Liver (tissue), 9 donors: ENCODE results near the gene AMOTL1. TPM values are rescaled to one million over a fixed set of nuclear protein-coding genes. Genes with fewer than 3 reads are reported as not detected.

Experiments
- DNase-seq: peaks from one replicate; pipeline ENCODE4 v3.0.0-alpha.2; 2017; ENCODE audit warnings: low spot score
- H3K27ac ChIP-seq, 2 donors: one replicate each; pipeline ENCODE4 v1.7.0; 2013; ENCODE audit warnings: inconsistent platforms in 2 of 2, low read length in 2 of 2, control low read depth in 1 of 2, low read depth in 1 of 2, mild to moderate bottlenecking in 1 of 2
- H3K27me3 ChIP-seq, 4 donors: one replicate each; pipeline versions ENCODE4 v1.6.1 to v1.7.0; 2013; ENCODE audit warnings: low read length in 3 of 4, inconsistent platforms in 1 of 4, mild to moderate bottlenecking in 1 of 4, moderate library complexity in 1 of 4; ENCODE audit not compliant: control insufficient read depth in 4 of 4, insufficient read depth in 4 of 4
- H3K36me3 ChIP-seq, 4 donors: one replicate each; pipeline versions ENCODE4 v1.6.1 to v1.7.0; 2013; ENCODE audit warnings: low read length in 3 of 4, mild to moderate bottlenecking in 3 of 4, low read depth in 1 of 4, moderate library complexity in 1 of 4; ENCODE audit not compliant: control insufficient read depth in 4 of 4, insufficient read depth in 3 of 4
- H3K4me1 ChIP-seq, 4 donors: one replicate each; pipeline versions ENCODE4 v1.6.1 to v1.7.0; 2013; ENCODE audit warnings: low read length in 3 of 4, mild to moderate bottlenecking in 3 of 4, moderate library complexity in 1 of 4; ENCODE audit not compliant: control insufficient read depth in 4 of 4, insufficient read depth in 4 of 4
- H3K4me3 ChIP-seq, 3 donors: one replicate each; pipeline versions ENCODE4 v1.6.1 to v1.7.0; 2013; ENCODE audit warnings: low read length in 3 of 3, control low read depth in 1 of 3, low read depth in 1 of 3, mild to moderate bottlenecking in 1 of 3
- H3K9ac ChIP-seq, 2 donors: one replicate each; pipeline ENCODE4 v1.7.0; 2013; ENCODE audit warnings: low read length in 2 of 2, mild to moderate bottlenecking in 2 of 2, moderate library complexity in 2 of 2, control low read depth in 1 of 2, low read depth in 1 of 2
- H3K9me3 ChIP-seq, 4 donors: one replicate each; pipeline versions ENCODE4 v1.6.1 to v1.7.0; 2013; ENCODE audit warnings: low read length in 3 of 4; ENCODE audit not compliant: control insufficient read depth in 4 of 4
- ATF3 ChIP-seq: IDR thresholded peaks from 2 replicates; pipeline ENCODE4 v1.6.1; 2016; ENCODE audit warnings: antibody characterized with exemption
- CTCF ChIP-seq: fragments of 150-350 bp; IDR thresholded peaks from 2 replicates; pipeline ENCODE4 v1.5.1; 2017; ENCODE audit warnings: improper control_type of control experiment, low read depth, low read length; ENCODE audit not compliant: missing input control
- EGR1 ChIP-seq, 2 donors: IDR thresholded peaks; 2 replicates each; pipeline ENCODE4 v1.6.1; 2016 to 2018; ENCODE audit warnings: antibody characterized with exemption in 2 of 2, low read depth in 2 of 2
- FOXA1 ChIP-seq: IDR thresholded peaks from 2 replicates; pipeline ENCODE4 v1.6.1; 2016; ENCODE audit warnings: antibody characterized with exemption
- FOXA2 ChIP-seq: IDR thresholded peaks from 2 replicates; pipeline ENCODE4 v1.6.1; 2016; ENCODE audit warnings: antibody characterized with exemption
- GABPA ChIP-seq, 2 donors: IDR thresholded peaks in 1 of 2; conservative IDR thresholded peaks in 1 of 2; 2 replicates each; pipeline ENCODE4 v1.6.1; 2016; ENCODE audit warnings: antibody characterized with exemption in 2 of 2, mild to moderate bottlenecking in 1 of 2, moderate library complexity in 1 of 2
- HNF4A ChIP-seq, 2 donors: conservative IDR thresholded peaks; 2 replicates each; pipeline ENCODE4 v1.6.1; 2016; ENCODE audit warnings: antibody characterized with exemption in 2 of 2, mild to moderate bottlenecking in 2 of 2
- HNF4G ChIP-seq: IDR thresholded peaks from 2 replicates; pipeline ENCODE4 v1.6.1; 2016; ENCODE audit warnings: antibody characterized with exemption
- JUND ChIP-seq, 2 donors: IDR thresholded peaks; 2 replicates each; pipeline ENCODE4 v1.6.1; 2016; ENCODE audit warnings: antibody characterized with exemption in 2 of 2
- MAX ChIP-seq: IDR thresholded peaks from 2 replicates; pipeline ENCODE4 v1.6.1; 2016; ENCODE audit warnings: antibody characterized with exemption
- NR2F2 ChIP-seq: IDR thresholded peaks from 2 replicates; pipeline ENCODE4 v1.6.1; 2016; ENCODE audit warnings: antibody characterized with exemption
- RAD21 ChIP-seq, 2 donors: IDR thresholded peaks; 2 replicates each; pipeline ENCODE4 v1.6.1; 2016; ENCODE audit warnings: antibody characterized with exemption in 2 of 2, mild to moderate bottlenecking in 2 of 2
- REST ChIP-seq: IDR thresholded peaks from 2 replicates; pipeline ENCODE4 v1.6.1; 2016; ENCODE audit warnings: antibody characterized with exemption, mild to moderate bottlenecking
- SP1 ChIP-seq: IDR thresholded peaks from 2 replicates; pipeline ENCODE4 v1.6.1; 2018; ENCODE audit warnings: antibody characterized with exemption, mild to moderate bottlenecking
- YY1 ChIP-seq: IDR thresholded peaks from 2 replicates; pipeline ENCODE4 v1.6.1; 2016; ENCODE audit warnings: antibody characterized with exemption, mild to moderate bottlenecking
- ZBTB33 ChIP-seq: IDR thresholded peaks from 2 replicates; pipeline ENCODE4 v1.6.1; 2016; ENCODE audit warnings: antibody characterized with exemption
- WGBS: extraction: QIAGEN DNeasy Blood & Tissue Kit; methylation state at CpG from one replicate; pipeline ENCODE4 v1.1.7; 2013; 5-methylcytosine and 5-hydroxymethylcytosine counted together
- polyA plus RNA-seq, 2 donors: library from polyadenylated mRNA; stranded (reverse) in 1 of 2; unstranded in 1 of 2; fragments of 200-250 nt in 1 of 2; fragments of >200 nt in 1 of 2; fragmentation: Nextera tagmentation in 1 of 2; extraction: Ambion mirVana in 1 of 2; gene quantifications; one replicate each; pipeline versions ENCODE4 v1.2.1 to v1.2.3, GENCODE V29; 2013 to 2015
- total RNA-seq, 2 donors: library from RNA; depleted of rRNA; stranded (reverse); fragments of >200 nt; gene quantifications; one replicate each; pipeline ENCODE4 v1.2.3, GENCODE V29; 2014
- donor health status: healthy.
- donor health status: healthy.
- donor health status: healthy.
- donor health status: healthy.
- donor health status: healthy.

Gene AMOTL1
- total and polyA plus RNA-seq, 4 donors, result 2.2 to 29.5 (median 7.2) TPM

GRCh38 chr11:94840209-94840608 is 72.1 kb downstream of the AMOTL1 start:
- H3K27ac ChIP-seq, result no peak overlapping the region
- no peak overlapping the region for H3K4me3 ChIP-seq
- no peaks in the 10 kb centered on the region for H3K9me3 ChIP-seq
- DNase-seq, result no peak
- TF ChIP-seq NR2F2 (no peak), YY1 (no peak), RAD21 (IDR thresholded peaks at IDR 0.05) (no peak), EGR1 (IDR thresholded peaks at IDR 0.05; ENCODE audit: low read depth in 2 of 2) (no peak), ZBTB33 (no peak), FOXA2 (no peak), REST (no peak), GABPA (IDR thresholded peaks at IDR 0.05 in 1 of 2, conservative IDR thresholded peaks at IDR 0.05 in 1 of 2) (no peak), MAX (no peak), CTCF (no peak), ATF3 (no peak), HNF4G (no peak)
- peaks cover 5 to 24% (median 13%) of the 10 kb centered on the region in 4 donors for H3K4me1 ChIP-seq
- 88% methylated on average over 4 of the region's 4 CpGs for WGBS
- peaks cover 0 to 13% (median 5%) of the 10 kb centered on the region in 4 donors for H3K36me3 ChIP-seq
- no peak overlapping the region for H3K9ac ChIP-seq
- H3K27me3 ChIP-seq, result no peaks in the 10 kb centered on the region

- Histone ChIP-seq H3K4me1 (peaks cover 9 to 41% (median 36%) of the 10 kb centered on the region in 4 donors), H3K4me3 (no peak overlapping the region), H3K36me3 (peaks cover 0 to 11% (median 4%) of the 10 kb centered on the region in 4 donors), H3K27me3 (no peaks in the 10 kb centered on the region), H3K9ac (no peak overlapping the region), H3K9me3 (no peaks in the 10 kb centered on the region), H3K27ac (no peak overlapping the region)
- no peak for DNase-seq
- no peak for TF ChIP-seq HNF4G
- no peak for TF ChIP-seq EGR1 (IDR thresholded peaks at IDR 0.05; ENCODE audit: low read depth in 2 of 2)
- TF ChIP-seq FOXA1, result no peak
- TF ChIP-seq SP1, result no peak
- no peak for TF ChIP-seq HNF4A (conservative IDR thresholded peaks at IDR 0.05)
- no peak for TF ChIP-seq CTCF
- TF ChIP-seq YY1, result no peak
- TF ChIP-seq ATF3, result no peak
- no peak for TF ChIP-seq FOXA2
- TF ChIP-seq JUND (IDR thresholded peaks at IDR 0.05), result no peak
- TF ChIP-seq REST, result no peak
- TF ChIP-seq RAD21 (IDR thresholded peaks at IDR 0.05), result no peak
- no peak for TF ChIP-seq GABPA (IDR thresholded peaks at IDR 0.05 in 1 of 2, conservative IDR thresholded peaks at IDR 0.05 in 1 of 2)
- TF ChIP-seq MAX, result no peak
- no peak for TF ChIP-seq NR2F2
Measured at GRCh38 chr11:94844031-94844430, 75.9 kb downstream of the AMOTL1 start.
